Naive B cell (primary cell): ENCODE data around the gene KIF3B. TPM values are rescaled to one million over a fixed set of nuclear protein-coding genes. Genes with fewer than 3 reads are reported as not detected.

ENCODE experiments used
- ATAC-seq, 2 donors: fragments of 150-1000 bp; cut with Tn5 transposase; 2 replicates each; pipeline ENCODE4 v1.10.0; 2021; ENCODE audit warnings: low read depth in 2 of 2, mild to moderate bottlenecking in 2 of 2, moderate library complexity in 2 of 2
- DNase-seq: peaks from one replicate; pipeline ENCODE4 v3.0.0; 2022
- H3K27ac Mint-ChIP-seq, 6 donors: one replicate each; pipeline ENCODE4 v1.8.0; 2020 to 2022; ENCODE audit warnings: mild to moderate bottlenecking in 6 of 6, mixed read lengths in 6 of 6, moderate library complexity in 5 of 6, inconsistent platforms in 2 of 6
- H3K27me3 Mint-ChIP-seq, 3 donors: one replicate each; pipeline ENCODE4 v1.8.0; 2021 to 2022; ENCODE audit warnings: mixed read lengths in 3 of 3, mild to moderate bottlenecking in 1 of 3
- H3K36me3 Mint-ChIP-seq, 2 donors: one replicate each; pipeline ENCODE4 v1.8.0; 2020 to 2022; ENCODE audit warnings: mixed read lengths in 2 of 2, inconsistent platforms in 1 of 2, mild to moderate bottlenecking in 1 of 2
- H3K4me1 Mint-ChIP-seq, 3 donors: one replicate each; pipeline ENCODE4 v1.8.0; 2020 to 2022; ENCODE audit warnings: mixed read lengths in 3 of 3, inconsistent platforms in 1 of 3, mild to moderate bottlenecking in 1 of 3, moderate library complexity in 1 of 3
- H3K4me3 Mint-ChIP-seq, 8 donors: one replicate each; pipeline ENCODE4 v1.8.0; 2020 to 2022; ENCODE audit warnings: mild to moderate bottlenecking in 8 of 8, mixed read lengths in 8 of 8, moderate library complexity in 8 of 8, inconsistent platforms in 2 of 8
- H3K9me3 Mint-ChIP-seq, 7 donors: one replicate each; pipeline ENCODE4 v1.8.0; 2020 to 2022; ENCODE audit warnings: mixed read lengths in 7 of 7, mild to moderate bottlenecking in 5 of 7, inconsistent platforms in 2 of 7, moderate library complexity in 1 of 7
- polyA plus RNA-seq, 6 donors: library from polyadenylated mRNA; unstranded; fragments of 300-500 nt; fragmentation: Illumina TruSeq; gene quantifications; one replicate each; pipeline ENCODE4 v1.2.3, GENCODE V29; 2021; ENCODE audit warnings: low read depth in 6 of 6

KIF3B gene
- polyA plus RNA-seq, 6 donors from 2014 or later = 1.0 to 9.7 (median 6.5) TPM

GRCh38 chr20:32289661-32290431 is 12.4 kb downstream of the KIF3B start:
- H3K4me3 Mint-ChIP-seq = peak overlapping the region in 2 of 8 donors; percentile 20 to 29
- H3K27me3 Mint-ChIP-seq = no peaks in the 10 kb centered on the region
- H3K36me3 Mint-ChIP-seq = no peaks in the 10 kb centered on the region
- ATAC-seq (no peak), DNase-seq (no peak)
- peaks cover 42 to 64% (median 44%) of the 10 kb centered on the region in 3 donors for H3K4me1 Mint-ChIP-seq
- H3K27ac Mint-ChIP-seq = peak overlapping the region in 4 of 6 donors; percentile 12 to 84 (median 36)
- no peaks in the 10 kb centered on the region for H3K9me3 Mint-ChIP-seq

- Mint-ChIP-seq H3K27me3 (no peaks in the 10 kb centered on the region), H3K4me1 (peaks cover 30 to 58% (median 36%) of the 10 kb centered on the region in 3 donors), H3K36me3 (no peaks in the 10 kb centered on the region), H3K4me3 (no peak overlapping the region), H3K27ac (peak overlapping the region in 2 of 6 donors; percentile 26 to 69), H3K9me3 (no peaks in the 10 kb centered on the region)
- DNase-seq (no peak), ATAC-seq (no peak)
Observed at GRCh38 chr20:32291166-32291565, 13.7 kb downstream of the KIF3B start.

- H3K27me3 Mint-ChIP-seq = no peaks in the 10 kb centered on the region
- DNase-seq (no peak), ATAC-seq (no peak)
- peak overlapping the region in 1 of 6 donors; percentile 61 for H3K27ac Mint-ChIP-seq
- peaks cover 36 to 52% (median 36%) of the 10 kb centered on the region in 3 donors for H3K4me1 Mint-ChIP-seq
- H3K4me3 Mint-ChIP-seq = no peak overlapping the region
- H3K9me3 Mint-ChIP-seq = no peaks in the 10 kb centered on the region
- H3K36me3 Mint-ChIP-seq = no peaks in the 10 kb centered on the region
Observed at GRCh38 chr20:32292548-32292947, 15.1 kb downstream of the KIF3B start.

GRCh38 chr20:32294071-32294470 is 16.6 kb downstream of the KIF3B start:
- ATAC-seq = no peak
- DNase-seq = no peak
- no peaks in the 10 kb centered on the region for H3K9me3 Mint-ChIP-seq
- peaks cover 37 to 52% (median 40%) of the 10 kb centered on the region in 3 donors for H3K4me1 Mint-ChIP-seq
- H3K4me3 Mint-ChIP-seq = no peak overlapping the region
- H3K36me3 Mint-ChIP-seq = no peaks in the 10 kb centered on the region
- H3K27me3 Mint-ChIP-seq = no peaks in the 10 kb centered on the region
- peak overlapping the region in 2 of 6 donors; percentile 26 to 58 for H3K27ac Mint-ChIP-seq

- ATAC-seq = no peak
- no peaks in the 10 kb centered on the region for H3K27me3 Mint-ChIP-seq
- DNase-seq = no peak
- no peak overlapping the region for H3K4me3 Mint-ChIP-seq
- peaks cover 38 to 51% (median 39%) of the 10 kb centered on the region in 3 donors for H3K4me1 Mint-ChIP-seq
- H3K27ac Mint-ChIP-seq = peak overlapping the region in 1 of 6 donors; percentile 54
- no peaks in the 10 kb centered on the region for H3K36me3 Mint-ChIP-seq
- no peaks in the 10 kb centered on the region for H3K9me3 Mint-ChIP-seq
Observed at GRCh38 chr20:32296412-32296811, 19.0 kb downstream of the KIF3B start.

- Mint-ChIP-seq H3K27me3 (no peaks in the 10 kb centered on the region), H3K36me3 (no peaks in the 10 kb centered on the region), H3K4me3 (no peak overlapping the region), H3K27ac (peak overlapping the region in 2 of 6 donors; percentile 8 to 26), H3K9me3 (no peaks in the 10 kb centered on the region), H3K4me1 (peaks cover 38 to 50% (median 42%) of the 10 kb centered on the region in 3 donors)
- DNase-seq (no peak), ATAC-seq (no peak)
Observed at GRCh38 chr20:32296819-32297420, 19.5 kb downstream of the KIF3B start.

GRCh38 chr20:32297439-32297838 is 20.0 kb downstream of the KIF3B start:
- H3K9me3 Mint-ChIP-seq = no peaks in the 10 kb centered on the region

GRCh38 chr20:32300647-32301046 is 23.2 kb downstream of the KIF3B start:
- H3K27ac Mint-ChIP-seq = peak overlapping the region in 1 of 6 donors; percentile 74
- peaks cover 0 to 7% of the 10 kb centered on the region in 2 donors for H3K36me3 Mint-ChIP-seq
- DNase-seq (no peak), ATAC-seq (no peak)
- peaks cover 14 to 39% (median 33%) of the 10 kb centered on the region in 3 donors for H3K4me1 Mint-ChIP-seq
- no peak overlapping the region for H3K4me3 Mint-ChIP-seq
- H3K27me3 Mint-ChIP-seq = no peaks in the 10 kb centered on the region
- H3K9me3 Mint-ChIP-seq = no peaks in the 10 kb centered on the region

More at GRCh38 chr20:32297439-32297838, 20.0 kb downstream of the KIF3B start:
- ATAC-seq (no peak), DNase-seq (no peak)
- no peaks in the 10 kb centered on the region for H3K27me3 Mint-ChIP-seq
- H3K4me1 Mint-ChIP-seq = peaks cover 38 to 50% (median 42%) of the 10 kb centered on the region in 3 donors
- H3K4me3 Mint-ChIP-seq = peak overlapping the region in 1 of 8 donors; percentile 54
- H3K27ac Mint-ChIP-seq = no peak overlapping the region
- H3K36me3 Mint-ChIP-seq = no peaks in the 10 kb centered on the region

- peaks cover 0 to 7% of the 10 kb centered on the region in 2 donors for H3K36me3 Mint-ChIP-seq
- no peak for DNase-seq
- no peak overlapping the region for H3K4me3 Mint-ChIP-seq
- H3K4me1 Mint-ChIP-seq = peaks cover 15 to 38% (median 29%) of the 10 kb centered on the region in 3 donors
- H3K27me3 Mint-ChIP-seq = no peaks in the 10 kb centered on the region
- peak overlapping the region in 2 of 6 donors; percentile 21 to 81 for H3K27ac Mint-ChIP-seq
- H3K9me3 Mint-ChIP-seq = no peaks in the 10 kb centered on the region
- ATAC-seq = no peak
Observed at GRCh38 chr20:32301719-32302506, 24.5 kb downstream of the KIF3B start.

GRCh38 chr20:32302507-32302872 is 25.0 kb downstream of the KIF3B start:
- Mint-ChIP-seq H3K9me3 (no peaks in the 10 kb centered on the region), H3K27me3 (no peaks in the 10 kb centered on the region), H3K27ac (peak overlapping the region in 2 of 6 donors; percentile 32 to 56), H3K4me3 (no peak overlapping the region), H3K36me3 (peaks cover 0 to 7% of the 10 kb centered on the region in 2 donors), H3K4me1 (peaks cover 21 to 32% (median 30%) of the 10 kb centered on the region in 3 donors)
- ATAC-seq (no peak), DNase-seq (no peak)

- no peaks in the 10 kb centered on the region for H3K27me3 Mint-ChIP-seq
- ATAC-seq (no peak), DNase-seq (no peak)
- H3K36me3 Mint-ChIP-seq = peaks cover 0 to 7% of the 10 kb centered on the region in 2 donors
- H3K27ac Mint-ChIP-seq = peak overlapping the region in 1 of 6 donors; percentile 80
- no peak overlapping the region for H3K4me3 Mint-ChIP-seq
- H3K9me3 Mint-ChIP-seq = no peaks in the 10 kb centered on the region
- peaks cover 14 to 20% (median 19%) of the 10 kb centered on the region in 3 donors for H3K4me1 Mint-ChIP-seq
Observed at GRCh38 chr20:32304131-32304746, 26.8 kb downstream of the KIF3B start.

- Mint-ChIP-seq H3K27ac (peak overlapping the region in 1 of 6 donors; percentile 82), H3K4me1 (peaks cover 13 to 19% (median 13%) of the 10 kb centered on the region in 3 donors), H3K27me3 (no peaks in the 10 kb centered on the region), H3K4me3 (no peak overlapping the region), H3K9me3 (no peaks in the 10 kb centered on the region), H3K36me3 (peaks cover 26 to 37% of the 10 kb centered on the region in 2 donors)
- DNase-seq (no peak), ATAC-seq (no peak)
Observed at GRCh38 chr20:32312718-32313424, 35.4 kb downstream of the KIF3B start.
